Body of pancreas (tissue), 4 donors: ENCODE results near the gene GP1BB. TPM values are rescaled to one million over a fixed set of nuclear protein-coding genes. Genes with fewer than 3 reads are reported as not detected.

Experiments
- ATAC-seq: fragments of 150-250 bp; one replicate; pipeline ENCODE4 v1.9.1; 2016
- DNase-seq, 4 donors: peaks; one replicate each; pipeline ENCODE4 v3.0.0-alpha.2; 2019
- H3K27ac ChIP-seq, 4 donors: fragments of 200-600 bp; sonication (generic); 1 replicate in 3 of 4; 2 replicates in 1 of 4; pipeline versions ENCODE4 v1.5.1 to v1.6.1; 2016 to 2019; ENCODE audit warnings: mild to moderate bottlenecking in 1 of 4, mixed read lengths in 1 of 4, moderate library complexity in 1 of 4
- H3K27me3 ChIP-seq, 2 donors: fragments of 200-600 bp; sonication (generic); one replicate each; pipeline ENCODE4 v1.6.0; 2016; ENCODE audit warnings: mild to moderate bottlenecking in 1 of 2
- H3K36me3 ChIP-seq, 2 donors: fragments of 200-600 bp; sonication (generic); replicated peaks in 1 of 2; 2 replicates each; pipeline ENCODE4 v1.5.1; 2016; ENCODE audit warnings: low read depth in 2 of 2; ENCODE audit not compliant: insufficient read depth in 1 of 2
- H3K4me1 ChIP-seq: fragments of 200-600 bp; sonication (generic); one replicate; pipeline ENCODE4 v1.6.0; 2016
- H3K4me3 ChIP-seq, 2 donors: fragments of 200-600 bp; sonication (generic); 1 replicate in 1 of 2; 2 replicates in 1 of 2; pipeline ENCODE4 v1.5.1; 2016 to 2019
- H3K9me3 ChIP-seq, 3 donors: fragments of 200-600 bp; sonication (generic); 1 replicate in 2 of 3; 2 replicates in 1 of 3; pipeline ENCODE4 v1.5.1; 2016
- CTCF ChIP-seq, 7 experiments: fragments of 450-650 bp in 4 of 7; fragments of 200-600 bp in 3 of 7; sonication (generic) in 3 of 7; IDR thresholded peaks; one replicate each; pipeline ENCODE4 v1.5.1; 2016 to 2019; ENCODE audit warnings: antibody characterized with exemption in 7 of 7
- POLR2A ChIP-seq, 3 donors: fragments of 450-650 bp; IDR thresholded peaks; one replicate each; pipeline ENCODE4 v1.6.1; 2016; ENCODE audit warnings: antibody characterized with exemption in 3 of 3, mild to moderate bottlenecking in 2 of 3
- WGBS, 2 donors: methylation state at CpG; one replicate each; pipeline ENCODE4 v1.1.5; 2017; 5-methylcytosine and 5-hydroxymethylcytosine counted together
- intact Hi-C: fragments of 100-400 bp; cut with DNase I; formaldehyde crosslinking; loops from one replicate; pipeline ENCODE4 v1.15.1; 2023
- total RNA-seq, 2 donors: library from RNA; depleted of rRNA; stranded (reverse); fragments of >200 nt; gene quantifications; one replicate each; pipeline ENCODE4 v1.1.0, GENCODE V29; 2016

Gene GP1BB
- total RNA-seq, 2 donors from 2014 or later, result 6.2 to 29.7 TPM

GRCh38 chr22:19737846-19738663, 14.7 kb downstream of the GP1BB start:
- no peaks in the 10 kb centered on the region for H3K36me3 ChIP-seq
- no peak overlapping the region for H3K4me3 ChIP-seq
- TF ChIP-seq CTCF (IDR thresholded peaks at IDR 0.05), result no peak
- no peak for TF ChIP-seq POLR2A (IDR thresholded peaks at IDR 0.05)
- H3K4me1 ChIP-seq, result no peaks in the 10 kb centered on the region
- no peak for ATAC-seq
- WGBS, 2 donors, result 74 to 92% methylated on average over 9 to 16 of the region's 17 CpGs
- no peaks in the 10 kb centered on the region for H3K9me3 ChIP-seq
- intact Hi-C loops, result no loop called here
- H3K27ac ChIP-seq, result no peak overlapping the region
- H3K27me3 ChIP-seq, result no peaks in the 10 kb centered on the region
- DNase-seq, result no peak

- 56 to 69% methylated on average over 8 to 29 of the region's 31 CpGs for WGBS, 2 donors
- Histone ChIP-seq H3K27me3 (no peaks in the 10 kb centered on the region), H3K4me1 (no peaks in the 10 kb centered on the region), H3K9me3 (no peaks in the 10 kb centered on the region), H3K36me3 (no peaks in the 10 kb centered on the region), H3K4me3 (no peak overlapping the region), H3K27ac (no peak overlapping the region)
- DNase-seq (no peak), ATAC-seq (no peak)
- intact Hi-C loops, result no loop called here
- TF ChIP-seq CTCF (IDR thresholded peaks at IDR 0.05) (no peak), POLR2A (IDR thresholded peaks at IDR 0.05) (no peak)
Observed at GRCh38 chr22:19738664-19739447, 15.5 kb downstream of the GP1BB start.

GRCh38 chr22:19739448-19739895, 16.1 kb downstream of the GP1BB start:
- Histone ChIP-seq H3K4me3 (no peak overlapping the region), H3K36me3 (no peaks in the 10 kb centered on the region), H3K27ac (no peak overlapping the region), H3K9me3 (no peaks in the 10 kb centered on the region), H3K27me3 (no peaks in the 10 kb centered on the region), H3K4me1 (no peaks in the 10 kb centered on the region)
- WGBS, 2 donors, result 0 to 42% methylated on average over 4 to 16 of the region's 16 CpGs
- DNase-seq (no peak), ATAC-seq (no peak)
- intact Hi-C loops, result no loop called here
- TF ChIP-seq POLR2A (IDR thresholded peaks at IDR 0.05) (no peak), CTCF (IDR thresholded peaks at IDR 0.05) (no peak)

- Histone ChIP-seq H3K27ac (no peak overlapping the region), H3K36me3 (no peaks in the 10 kb centered on the region), H3K27me3 (no peaks in the 10 kb centered on the region), H3K4me1 (no peaks in the 10 kb centered on the region), H3K9me3 (no peaks in the 10 kb centered on the region), H3K4me3 (no peak overlapping the region)
- ATAC-seq (no peak), DNase-seq (no peak)
- 85% methylated on average over 7 of the region's 7 CpGs; no CpG with 5 or more reads in 1 of the 2 donors for WGBS, 2 donors
- no peak for TF ChIP-seq POLR2A (IDR thresholded peaks at IDR 0.05)
- no peak for TF ChIP-seq CTCF (IDR thresholded peaks at IDR 0.05)
- intact Hi-C loops, result no loop called here
Observed at GRCh38 chr22:19739911-19740449, 16.6 kb downstream of the GP1BB start.
